Fibroblast of skin of right quadriceps (primary cell): ENCODE results near the gene LHB.

Experiments
- DNase-seq: peaks from one replicate; pipeline ENCODE4 v3.0.0-alpha.2; 2013

LHB gene

GRCh38 chr19:48970923-48971395 is 45.9 kb downstream of the LHB start:
- peak; percentile 72 for DNase-seq

GRCh38 chr19:48970139-48970766 is 46.6 kb downstream of the LHB start:
- no peak for DNase-seq

GRCh38 chr19:48969276-48970138 is 47.4 kb downstream of the LHB start:
- peak; percentile 39 for DNase-seq

DNA sequence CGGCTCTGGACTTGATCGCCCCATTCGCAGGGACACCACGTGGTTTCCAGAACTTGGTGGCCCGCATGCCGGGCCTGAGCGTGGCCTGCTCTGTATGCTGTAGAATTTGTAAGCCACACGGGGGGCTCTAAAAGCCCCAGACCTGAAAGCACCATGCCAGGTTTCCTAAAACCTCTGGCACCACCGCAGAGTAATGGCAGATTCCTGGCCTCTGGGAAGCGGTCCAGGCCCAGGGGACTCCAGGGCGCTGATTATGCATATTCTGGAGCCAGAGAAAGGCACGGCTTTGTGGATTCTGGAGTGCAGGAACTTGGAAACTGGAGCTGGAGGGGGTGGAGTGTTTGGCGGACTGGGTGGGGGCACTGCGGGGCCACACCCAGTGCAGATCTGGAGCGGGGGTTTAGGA is 48.1 kb downstream of the LHB start:
- no peak for DNase-seq

DNA sequence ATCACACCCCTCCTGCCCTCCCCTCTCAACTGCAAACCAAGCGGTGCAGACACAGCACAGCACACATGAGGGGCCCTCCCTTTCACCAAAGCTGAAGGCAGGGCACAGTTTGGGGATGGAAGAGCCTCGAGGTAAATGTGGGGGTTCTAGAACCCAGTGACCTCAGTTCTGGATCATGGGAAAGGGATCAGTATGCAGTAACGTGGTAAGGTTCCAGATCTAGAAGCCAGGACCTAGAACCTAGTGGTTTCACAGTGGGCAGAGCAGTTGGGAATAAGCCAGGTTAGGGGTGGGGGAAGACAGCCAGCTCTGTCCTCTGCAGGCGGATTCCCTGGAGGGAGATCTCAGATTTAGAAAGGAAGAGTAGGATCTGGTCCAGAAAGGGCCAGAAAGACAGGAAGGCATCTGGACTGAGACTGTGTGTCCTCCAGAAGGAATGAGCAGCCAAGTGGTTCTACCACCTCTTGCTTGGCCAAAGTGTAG is 48.7 kb downstream of the LHB start:
- no peak for DNase-seq

DNA sequence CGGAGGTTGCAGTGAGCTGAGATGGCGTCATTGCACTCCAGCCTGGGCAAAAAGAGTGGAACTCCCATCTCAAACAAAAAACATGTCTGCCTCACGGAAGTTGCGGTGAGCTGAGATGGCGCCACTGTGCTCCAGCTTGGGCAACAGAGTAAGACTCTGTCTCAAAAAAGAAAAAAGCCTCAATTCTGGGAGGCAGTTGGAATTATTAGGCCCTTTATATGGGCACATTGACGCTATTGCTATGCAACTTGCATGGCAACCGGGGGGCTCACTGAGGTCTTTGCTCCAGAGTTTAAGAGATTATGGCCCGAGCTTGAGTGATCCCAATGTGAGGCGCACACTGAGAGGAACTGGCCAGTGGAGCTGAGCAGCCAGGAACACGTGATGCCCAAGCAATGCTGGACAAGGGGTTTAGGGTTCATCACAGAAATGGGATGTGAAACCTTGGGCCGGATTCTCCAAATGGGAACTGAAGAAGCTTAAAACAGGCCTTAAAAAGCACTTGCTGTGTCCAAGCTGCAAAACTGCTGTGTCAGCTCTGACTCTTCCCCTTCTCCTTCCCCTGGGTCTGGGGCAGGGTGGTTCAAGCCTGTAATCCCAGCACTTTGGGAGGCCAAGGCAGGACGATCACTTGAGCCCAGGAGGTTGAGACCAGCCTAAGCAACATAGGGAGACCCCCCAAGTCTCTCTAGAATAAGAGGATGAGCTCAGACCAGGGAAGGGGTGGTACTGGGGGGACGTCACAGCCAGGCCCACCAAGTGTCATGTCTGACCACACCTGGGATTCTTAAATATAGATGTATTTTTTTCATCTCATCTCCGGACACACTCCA is 49.3 kb downstream of the LHB start:
- peak; percentile 39 for DNase-seq

DNA sequence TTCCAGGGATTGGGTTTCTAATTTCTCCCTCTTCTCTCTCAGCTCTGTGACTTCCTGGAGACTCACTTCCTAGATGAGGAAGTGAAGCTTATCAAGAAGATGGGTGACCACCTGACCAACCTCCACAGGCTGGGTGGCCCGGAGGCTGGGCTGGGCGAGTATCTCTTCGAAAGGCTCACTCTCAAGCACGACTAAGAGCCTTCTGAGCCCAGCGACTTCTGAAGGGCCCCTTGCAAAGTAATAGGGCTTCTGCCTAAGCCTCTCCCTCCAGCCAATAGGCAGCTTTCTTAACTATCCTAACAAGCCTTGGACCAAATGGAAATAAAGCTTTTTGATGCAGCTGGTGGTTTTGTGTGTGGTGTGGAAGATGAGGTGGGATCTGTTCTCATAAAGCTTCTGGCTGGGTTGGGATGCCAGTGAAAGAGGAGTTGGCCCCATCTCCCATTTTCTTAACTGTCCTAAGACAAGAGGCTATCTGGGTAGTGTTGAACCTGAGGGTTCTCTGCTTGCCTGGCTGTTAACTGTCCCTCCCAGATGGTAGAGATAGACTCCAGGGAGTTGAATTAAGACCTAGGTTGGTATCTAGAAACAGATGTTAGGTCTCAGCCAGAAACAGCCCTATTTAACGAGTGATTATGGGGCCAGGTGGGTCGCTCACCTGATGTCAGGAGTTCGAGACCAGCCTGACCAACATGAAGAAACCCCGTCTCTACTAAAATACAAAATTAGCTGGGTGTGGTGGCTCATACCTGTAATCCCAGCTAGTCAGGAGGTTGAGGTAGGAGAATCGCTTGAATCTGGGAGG is 50.1 kb downstream of the LHB start:
- DNase-seq: no peak
